H1 (cell line): Measurements from ENCODE around the gene AHDC1. TPM values are rescaled to one million over a fixed set of nuclear protein-coding genes. Genes with fewer than 3 reads are reported as not detected.

ENCODE experiments used
- CTCF ChIA-PET: fragments of 300-600 bp; sonication (Branson Sonifier 250); formaldehyde crosslinking; loops from one replicate; lab custom pipeline; 2021; ENCODE audit not compliant: partially characterized antibody; lab: Charles Lee
- POLR2A ChIA-PET: fragments of 300-600 bp; sonication (Branson Sonifier 250); formaldehyde crosslinking; loops from one replicate; lab custom pipeline; 2021; ENCODE audit warnings: inconsistent platforms; ENCODE audit not compliant: partially characterized antibody; lab: Charles Lee
- DNase-seq, 2 experiments: peaks; one replicate each; pipeline versions ENCODE4 v3.0.0 to v3.0.0-alpha.2; 2010 to 2022; ENCODE audit warnings: low spot score in 2 of 2, low read depth in 1 of 2, mixed read lengths in 1 of 2
- FAIRE-seq: peaks from 2 replicates; lab custom pipeline; 2011; peaks lifted over from hg19 to GRCh38; lab: Jason Lieb, UNC
- H2AFZ ChIP-seq: 2 replicates; pipeline ENCODE4 v1.8.1; 2012; ENCODE audit warnings: low read length, inconsistent platforms
- H2AK5ac ChIP-seq: 2 replicates; pipeline ENCODE4 v1.6.1; 2013; ENCODE audit warnings: low read depth, low read length
- H2BK120ac ChIP-seq: replicated peaks from 2 replicates; pipeline ENCODE3; 2013; ENCODE audit warnings: low read depth, low read length, inconsistent platforms
- H2BK12ac ChIP-seq: 2 replicates; pipeline ENCODE4 v1.6.1; 2013; ENCODE audit warnings: low read depth, low read length
- H2BK15ac ChIP-seq: 2 replicates; pipeline ENCODE4 v1.6.1; 2013; ENCODE audit warnings: low read length
- H2BK20ac ChIP-seq: 2 replicates; pipeline ENCODE4 v1.6.1; 2013; ENCODE audit warnings: low read length
- H2BK5ac ChIP-seq: 2 replicates; pipeline ENCODE4 v1.6.1; 2013; ENCODE audit warnings: low read depth, low read length
- H3K14ac ChIP-seq: 2 replicates; pipeline ENCODE4 v1.6.1; 2013; ENCODE audit warnings: inconsistent platforms; ENCODE audit not compliant: insufficient read length
- H3K18ac ChIP-seq: 2 replicates; pipeline ENCODE4 v1.6.1; 2013; ENCODE audit warnings: low read length; ENCODE audit errors: extremely low read depth
- H3K23ac ChIP-seq: 2 replicates; pipeline ENCODE4 v1.6.1; 2013; ENCODE audit warnings: inconsistent platforms; ENCODE audit not compliant: insufficient read length
- H3K23me2 ChIP-seq: 2 replicates; pipeline ENCODE4 v1.6.1; 2013; ENCODE audit warnings: low read depth, low read length
- H3K27ac ChIP-seq: 2 replicates; pipeline ENCODE4 v1.6.1; 2011; ENCODE audit warnings: low read depth, low read length, inconsistent platforms
- H3K27me3 ChIP-seq, 4 experiments: replicated peaks in 1 of 4; 1 replicate in 1 of 4; 2 replicates in 3 of 4; pipeline versions ENCODE4 v1.6.1 to v1.8.1; 2011 to 2013; ENCODE audit warnings: low read length in 3 of 4, mild to moderate bottlenecking in 3 of 4, inconsistent platforms in 2 of 4, mixed read lengths in 2 of 4, moderate library complexity in 1 of 4; ENCODE audit not compliant: control insufficient read depth in 3 of 4, insufficient read depth in 3 of 4; ENCODE audit errors: extremely low read depth in 1 of 4
- H3K36me3 ChIP-seq, 4 experiments: 2 replicates each; pipeline versions ENCODE4 v1.6.1 to v1.8.1; 2011 to 2013; ENCODE audit warnings: mild to moderate bottlenecking in 4 of 4, low read length in 3 of 4, moderate library complexity in 2 of 4, control low read depth in 1 of 4, inconsistent platforms in 1 of 4; ENCODE audit not compliant: insufficient read depth in 4 of 4, control insufficient read depth in 2 of 4
- H3K4ac ChIP-seq: replicated peaks from 2 replicates; pipeline ENCODE3; 2013; ENCODE audit warnings: low read length, low read depth, mixed read lengths, inconsistent platforms; ENCODE audit not compliant: insufficient read length
- H3K4me1 ChIP-seq, 4 experiments: replicated peaks in 1 of 4; 1 replicate in 1 of 4; 2 replicates in 3 of 4; pipeline versions ENCODE4 v1.6.1 to v1.8.1; 2011 to 2013; ENCODE audit warnings: low read length in 3 of 4, inconsistent platforms in 2 of 4, mixed read lengths in 1 of 4; ENCODE audit not compliant: insufficient read depth in 4 of 4, control insufficient read depth in 3 of 4
- H3K4me2 ChIP-seq, 2 experiments: 2 replicates each; pipeline versions ENCODE4 v1.6.1 to v1.8.1; 2011 to 2013; ENCODE audit warnings: low read depth in 2 of 2, low read length in 2 of 2, control low read depth in 1 of 2, inconsistent platforms in 1 of 2, mild to moderate bottlenecking in 1 of 2; ENCODE audit not compliant: insufficient read depth in 1 of 2
- H3K4me3 ChIP-seq, 4 experiments: fragments of 200-600, 300-600 bp in 1 of 4; sonication (generic), shearing (Covaris generic), sonication (Bioruptor Twin) in 1 of 4; 2 replicates each; pipeline versions ENCODE4 v1.5.1 to v1.8.1; 2011 to 2016; ENCODE audit warnings: low read length in 4 of 4, low read depth in 3 of 4, control low read depth in 2 of 4, inconsistent platforms in 2 of 4, mild to moderate bottlenecking in 2 of 4, mixed read lengths in 1 of 4, moderate library complexity in 1 of 4; ENCODE audit not compliant: insufficient read depth in 2 of 4; ENCODE audit errors: extremely low read depth in 1 of 4
- H3K56ac ChIP-seq: replicated peaks from 2 replicates; pipeline ENCODE3; 2013; ENCODE audit warnings: low read depth, mild to moderate bottlenecking, mixed read lengths, low read length, inconsistent platforms; ENCODE audit not compliant: insufficient read length
- H3K79me1 ChIP-seq: 2 replicates; pipeline ENCODE4 v1.6.1; 2013; ENCODE audit warnings: low read depth, low read length, control low read depth
- H3K79me2 ChIP-seq, 2 experiments: 2 replicates each; pipeline versions ENCODE4 v1.6.1 to v1.8.1; 2012 to 2013; ENCODE audit warnings: low read length in 2 of 2, mild to moderate bottlenecking in 2 of 2, inconsistent platforms in 1 of 2; ENCODE audit not compliant: insufficient read depth in 2 of 2, control insufficient read depth in 1 of 2
- H3K9ac ChIP-seq, 4 experiments: replicated peaks in 1 of 4; 1 replicate in 1 of 4; 2 replicates in 3 of 4; pipeline versions ENCODE4 v1.6.1 to v1.8.1; 2011 to 2013; ENCODE audit warnings: low read depth in 3 of 4, low read length in 3 of 4, control low read depth in 2 of 4, mild to moderate bottlenecking in 2 of 4, moderate library complexity in 2 of 4, inconsistent platforms in 1 of 4; ENCODE audit errors: extremely low read depth in 1 of 4
- H3K9me3 ChIP-seq, 2 experiments: 2 replicates each; pipeline versions ENCODE4 v1.6.1 to v1.8.1; 2012 to 2013; ENCODE audit warnings: mild to moderate bottlenecking in 2 of 2, moderate library complexity in 2 of 2, control low read depth in 1 of 2, inconsistent platforms in 1 of 2, low read depth in 1 of 2, low read length in 1 of 2, mixed read lengths in 1 of 2; ENCODE audit not compliant: insufficient read depth in 2 of 2
- H4K20me1 ChIP-seq, 2 experiments: replicated peaks in 1 of 2; 2 replicates each; pipeline versions ENCODE3 to v1.8.1; 2011 to 2013; ENCODE audit warnings: inconsistent platforms in 2 of 2, low read length in 2 of 2, mild to moderate bottlenecking in 1 of 2; ENCODE audit not compliant: insufficient read depth in 2 of 2, control insufficient read depth in 1 of 2
- H4K5ac ChIP-seq: 2 replicates; pipeline ENCODE4 v1.6.1; 2013; ENCODE audit warnings: low read length, low read depth, mixed read lengths, inconsistent platforms; ENCODE audit not compliant: insufficient read length
- H4K8ac ChIP-seq: 2 replicates; pipeline ENCODE4 v1.8.0; 2013; ENCODE audit warnings: mild to moderate bottlenecking, moderate library complexity, low read length, inconsistent platforms; ENCODE audit not compliant: insufficient read depth; ENCODE audit errors: extremely low read depth
- H4K91ac ChIP-seq: replicated peaks from 2 replicates; pipeline ENCODE3; 2013; ENCODE audit warnings: low read length, mixed read lengths, inconsistent platforms; ENCODE audit not compliant: insufficient read length
- BRCA1 ChIP-seq: IDR thresholded peaks from 2 replicates; pipeline ENCODE4 v1.6.1; 2012; ENCODE audit warnings: low read depth, low read length, improper control_type of control experiment
- EGR1 ChIP-seq: IDR thresholded peaks from 2 replicates; pipeline ENCODE4 v1.6.1; 2011; ENCODE audit warnings: low read depth, low read length, borderline replicate concordance
- GTF2F1 ChIP-seq: IDR thresholded peaks from 2 replicates; pipeline ENCODE4 v1.6.1; 2012; ENCODE audit warnings: low read depth, low read length, improper control_type of control experiment, borderline replicate concordance
- HDAC2 ChIP-seq, 2 experiments: fragments of 300-600 bp in 1 of 2; sonication (generic) in 1 of 2; IDR thresholded peaks; 2 replicates each; pipeline ENCODE4 v1.6.1; 2011 to 2012; ENCODE audit warnings: low read depth in 2 of 2, low read length in 2 of 2, mild to moderate bottlenecking in 2 of 2, moderate library complexity in 2 of 2, borderline replicate concordance in 1 of 2, inconsistent platforms in 1 of 2
- KDM1A ChIP-seq: fragments of 200-600, 300-600 bp; sonication (generic); IDR thresholded peaks from 2 replicates; pipeline ENCODE4 v1.7.1; 2016; ENCODE audit warnings: mild to moderate bottlenecking, low read length, borderline replicate concordance
- MAFK ChIP-seq: IDR thresholded peaks from 2 replicates; pipeline ENCODE4 v1.6.1; 2012; ENCODE audit warnings: low read depth, mild to moderate bottlenecking, improper control_type of control experiment, low read length
- RFX5 ChIP-seq: IDR thresholded peaks from 2 replicates; pipeline ENCODE4 v1.6.1; 2011; ENCODE audit warnings: low read depth, low read length, improper control_type of control experiment, borderline replicate concordance
- SAP30 ChIP-seq: fragments of 300-600 bp; sonication (generic); IDR thresholded peaks from 2 replicates; pipeline ENCODE4 v1.7.1; 2012; ENCODE audit warnings: low read length, moderate library complexity, mild to moderate bottlenecking, inconsistent platforms; ENCODE audit not compliant: insufficient read depth, insufficient replicate concordance
- TEAD4 ChIP-seq: IDR thresholded peaks from 2 replicates; pipeline ENCODE4 v1.6.1; 2012; ENCODE audit warnings: low read depth, low read length, inconsistent platforms, mixed read lengths
- YY1 ChIP-seq: IDR thresholded peaks from 2 replicates; pipeline ENCODE4 v1.6.1; 2011; ENCODE audit warnings: low read depth, mild to moderate bottlenecking, low read length
- WGBS, 2 experiments: shearing (Covaris generic) in 1 of 2; methylation state at CpG; one replicate each; pipeline versions ENCODE4 v1.1.6 to v1.1.7; 2013 to 2015; ENCODE audit warnings: low lambda C conversion rate in 2 of 2, mixed read lengths in 2 of 2, inconsistent platforms in 1 of 2, low coverage in 1 of 2, missing lambda C conversion rate in 1 of 2; ENCODE audit not compliant: insufficient replicate concordance in 2 of 2, insufficient coverage in 1 of 2, insufficient read length in 1 of 2; ENCODE audit errors: extremely low coverage in 1 of 2, missing lambda C conversion rate in 1 of 2; 5-methylcytosine and 5-hydroxymethylcytosine counted together
- polyA plus RNA-seq, 7 experiments: library from polyadenylated mRNA; depleted of rRNA in 3 of 7; stranded (reverse) in 5 of 7; unstranded in 2 of 7; fragments of >200 nt in 5 of 7; fragments of 200-250 nt in 2 of 7; gene quantifications; 1 replicate in 5 of 7; 2 replicates in 1 of 7; 4 replicates in 1 of 7; pipeline versions ENCODE4 v1.2.1 to v1.2.3, GENCODE V29; 2011 to 2013; ENCODE audit warnings: missing spikeins in 2 of 7, mixed read lengths in 2 of 7
- total RNA-seq: library from RNA; stranded (reverse); fragmentation: NEBNext Ultra II Directional; extraction: Animal tissue kit (Norgen Biotek cat#: 25700); gene quantifications from 2 replicates; pipeline ENCODE4 v1.2.1, GENCODE V29; 2021
- TF ChIP-seq, protein P1 (sequence below): IDR thresholded peaks from 2 replicates; pipeline ENCODE4 v1.6.1; 2011; ENCODE audit warnings: low read length, improper control_type of control experiment

Gene AHDC1
- total and polyA plus RNA-seq, 2 of the 8 experiments (the other 6 are each of a cell fraction or from before 2014, with no cell fraction given), result 4.4 to 35.1 TPM

DNA sequence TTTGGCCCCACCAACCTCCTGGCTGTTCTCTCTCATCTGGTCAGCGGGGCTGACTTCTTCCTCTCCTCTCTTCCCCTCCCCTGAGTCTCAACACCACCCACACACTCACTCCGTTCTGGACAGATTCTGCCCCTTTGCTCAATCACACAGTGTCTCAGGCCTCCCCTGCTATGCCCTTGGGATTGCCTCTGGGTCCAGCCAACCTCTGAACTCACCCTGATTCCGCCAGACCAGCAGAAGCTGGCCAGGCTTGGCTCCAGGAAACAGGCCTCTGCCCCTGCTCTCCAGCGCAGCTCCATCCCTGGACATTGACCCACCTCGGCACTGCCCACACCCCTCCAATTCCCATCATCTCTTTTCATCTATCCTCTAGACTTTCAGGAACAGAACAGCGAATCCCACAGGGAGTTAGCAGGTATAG, 22.1 kb downstream of the AHDC1 start:
- Histone ChIP-seq H3K23me2 (no peaks in the 10 kb centered on the region), H3K36me3 (peaks cover 0 to 3% (median 0%) of the 10 kb centered on the region in 4 experiments; a peak in 1 of 8 replicates), H4K8ac (no peak overlapping the region; the same call in 1 of the 2 replicates), H4K20me1 (peaks cover 13 to 18% of the 10 kb centered on the region in 2 experiments), H3K56ac (no peak overlapping the region), H3K79me2 (peaks cover 3 to 25% of the 10 kb centered on the region in 2 experiments; a peak in 1 of 4 replicates), H3K4me3 (no peak overlapping the region), H4K91ac (no peak overlapping the region), H2AFZ (no peak overlapping the region), H2BK15ac (no peak overlapping the region), H4K5ac (no peak overlapping the region), H2BK5ac (peak overlapping the region; percentile 35; the same call in 1 of the 2 replicates), H2AK5ac (no peak overlapping the region), H3K23ac (no peak overlapping the region), H3K9ac (no peak overlapping the region), H2BK12ac (no peak overlapping the region), H2BK20ac (no peak overlapping the region), H3K9me3 (no peaks in the 10 kb centered on the region), H3K4me2 (no peak overlapping the region), H2BK120ac (no peak overlapping the region), H3K4me1 (peaks cover 0 to 5% (median 1%) of the 10 kb centered on the region in 4 experiments; a peak in 6 of 7 replicates), H3K4ac (no peak overlapping the region), H3K27ac (no peak overlapping the region), H3K14ac (no peak overlapping the region), H3K79me1 (peaks cover 9% of the 10 kb centered on the region), H3K27me3 (no peaks in the 10 kb centered on the region), H3K18ac (no peak overlapping the region)
- no peak for FAIRE-seq
- no peak for DNase-seq
- ChIA-PET CTCF (interaction anchor here (0.6 to 56.1 kb wide), 7 partner anchors 13 to 537 kb away, joined by 4 to 1807 read pairs (median 10); partner anchors contain the start of gene AHDC1), POLR2A (interaction anchor here (20.9 to 25.0 kb wide), 2 partner anchors 14 to 20 kb away, joined by 350 to 355 read pairs; no protein-coding TSS in a partner anchor)
- 87% methylated on average over 6 of the region's 6 CpGs; no CpG with 5 or more reads in 1 of the 2 experiments for WGBS, 2 experiments
- TF ChIP-seq SAP30 (no peak), BRCA1 (no peak), MAFK (no peak), GTF2F1 (no peak), YY1 (no peak), KDM1A (no peak), HDAC2 (IDR thresholded peaks at IDR 0.05; ENCODE audit: borderline replicate concordance in 1 of 2, low read depth in 2 of 2, low read length in 2 of 2) (no peak), TEAD4 (no peak), RFX5 (no peak), EGR1 (no peak)
- TF ChIP-seq, protein P1, sequence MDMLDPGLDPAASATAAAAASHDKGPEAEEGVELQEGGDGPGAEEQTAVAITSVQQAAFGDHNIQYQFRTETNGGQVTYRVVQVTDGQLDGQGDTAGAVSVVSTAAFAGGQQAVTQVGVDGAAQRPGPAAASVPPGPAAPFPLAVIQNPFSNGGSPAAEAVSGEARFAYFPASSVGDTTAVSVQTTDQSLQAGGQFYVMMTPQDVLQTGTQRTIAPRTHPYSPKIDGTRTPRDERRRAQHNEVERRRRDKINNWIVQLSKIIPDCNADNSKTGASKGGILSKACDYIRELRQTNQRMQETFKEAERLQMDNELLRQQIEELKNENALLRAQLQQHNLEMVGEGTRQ, result no peak
